SJCRH30 (cell line): Measurements from ENCODE around the gene SCAMP3. TPM values are rescaled to one million over a fixed set of nuclear protein-coding genes. Genes with fewer than 3 reads are reported as not detected.

Source experiments
- DNase-seq, 2 experiments: peaks; one replicate each; pipeline ENCODE4 v3.0.0-alpha.2; 2015 to 2020
- H3K27ac ChIP-seq: fragments of 250-450 bp; sonication (Bioruptor Pico); 2 replicates; pipeline ENCODE4 v1.5.1; 2020; ENCODE audit warnings: mild to moderate bottlenecking, moderate library complexity
- H3K27me3 ChIP-seq: fragments of 250-450 bp; sonication (Bioruptor Pico); 2 replicates; pipeline ENCODE4 v1.5.1; 2020; ENCODE audit warnings: mild to moderate bottlenecking, moderate library complexity
- H3K36me3 ChIP-seq: fragments of 250-450 bp; sonication (Bioruptor Pico); 2 replicates; pipeline ENCODE4 v1.5.1; 2020; ENCODE audit warnings: mild to moderate bottlenecking, moderate library complexity
- H3K4me1 ChIP-seq: fragments of 250-450 bp; sonication (Bioruptor Pico); 2 replicates; pipeline ENCODE4 v1.5.1; 2020; ENCODE audit warnings: mild to moderate bottlenecking, moderate library complexity
- H3K4me3 ChIP-seq: fragments of 250-450 bp; sonication (Bioruptor Pico); 2 replicates; pipeline ENCODE4 v1.5.1; 2020; ENCODE audit warnings: mild to moderate bottlenecking, moderate library complexity
- H3K9me3 ChIP-seq: fragments of 250-450 bp; sonication (Bioruptor Pico); replicated peaks from 2 replicates; pipeline ENCODE4 v1.5.1; 2020; ENCODE audit warnings: mild to moderate bottlenecking, moderate library complexity
- total RNA-seq: library from RNA; depleted of rRNA; stranded (reverse); fragments of >200 nt; shearing (Covaris generic); gene quantifications from 2 replicates; pipeline ENCODE4 v1.2.3, GENCODE V29; 2014

The SCAMP3 gene
- total RNA-seq, 1 experiment from 2014 or later: 43.4 TPM

GRCh38 chr1:155277070-155277901 lies 15.1 kb upstream of the SCAMP3 start, which contains the start of gene HCN3:
Gene HCN3 (plus strand): TSS chr1:155277463. CDS start chr1:155277591, 128 bp downstream.
- peaks cover under 1% of the 10 kb centered on the region; the same call in 1 of the 2 replicates for H3K36me3 ChIP-seq
- peak within 1 kb of the TSS; percentile 68 for H3K4me3 ChIP-seq
- no peak within 1 kb of the TSS for H3K27ac ChIP-seq
- H3K27me3 ChIP-seq: no peaks in the 10 kb centered on the region
- DNase-seq: peak; percentile 98 to 99
- no peaks in the 10 kb centered on the region for H3K9me3 ChIP-seq
- peaks cover 8% of the 10 kb centered on the region for H3K4me1 ChIP-seq

- Histone ChIP-seq H3K4me3 (peak within 1 kb of the TSS; percentile 68), H3K9me3 (no peaks in the 10 kb centered on the region), H3K27ac (peak within 1 kb of the TSS; percentile 72), H3K4me1 (peaks cover 11% of the 10 kb centered on the region), H3K27me3 (no peaks in the 10 kb centered on the region), H3K36me3 (peaks cover 29% of the 10 kb centered on the region)
- DNase-seq: peak; percentile 97 to 98
Observed at GRCh38 chr1:155273343-155274245, 11.4 kb upstream of the SCAMP3 start, which contains the start of gene CLK2. Gene CLK2 (minus strand): TSS chr1:155273504. CDS start chr1:155270977, 2,527 bp downstream.

GRCh38 chr1:155272466-155273342 lies 10.5 kb upstream of the SCAMP3 start:
- H3K36me3 ChIP-seq: peaks cover 37% of the 10 kb centered on the region
- H3K27me3 ChIP-seq: no peaks in the 10 kb centered on the region
- peaks cover 8% of the 10 kb centered on the region; the same call in 1 of the 2 replicates for H3K4me1 ChIP-seq
- H3K27ac ChIP-seq: peak overlapping the region; percentile 72
- H3K4me3 ChIP-seq: peak overlapping the region; percentile 68
- H3K9me3 ChIP-seq: no peaks in the 10 kb centered on the region
- DNase-seq: peak; percentile 61 to 65

- no peak for DNase-seq
- Histone ChIP-seq H3K27ac (no peak overlapping the region), H3K36me3 (peaks cover 69% of the 10 kb centered on the region), H3K27me3 (no peaks in the 10 kb centered on the region), H3K4me1 (peaks cover 5% of the 10 kb centered on the region; the same call in 1 of the 2 replicates), H3K4me3 (no peak overlapping the region), H3K9me3 (no peaks in the 10 kb centered on the region)
Observed at GRCh38 chr1:155269381-155269780, 7.2 kb upstream of the SCAMP3 start.

- Histone ChIP-seq H3K4me1 (peaks cover 5% of the 10 kb centered on the region; the same call in 1 of the 2 replicates), H3K4me3 (no peak overlapping the region), H3K27me3 (no peaks in the 10 kb centered on the region), H3K27ac (no peak overlapping the region), H3K9me3 (no peaks in the 10 kb centered on the region), H3K36me3 (peaks cover 77% of the 10 kb centered on the region)
- no peak for DNase-seq
Observed at GRCh38 chr1:155268630-155269029, 6.5 kb upstream of the SCAMP3 start.

- Histone ChIP-seq H3K4me1 (peaks cover 4% of the 10 kb centered on the region; the same call in 1 of the 2 replicates), H3K9me3 (no peaks in the 10 kb centered on the region), H3K36me3 (peaks cover 78% of the 10 kb centered on the region), H3K4me3 (no peak overlapping the region), H3K27me3 (no peaks in the 10 kb centered on the region), H3K27ac (no peak overlapping the region)
- no peak for DNase-seq
Observed at GRCh38 chr1:155267373-155267772, 5.2 kb upstream of the SCAMP3 start.

- Histone ChIP-seq H3K27me3 (no peaks in the 10 kb centered on the region), H3K4me3 (no peak overlapping the region), H3K36me3 (peaks cover 75% of the 10 kb centered on the region), H3K27ac (no peak overlapping the region), H3K4me1 (no peaks in the 10 kb centered on the region), H3K9me3 (no peaks in the 10 kb centered on the region)
- no peak for DNase-seq
Observed at GRCh38 chr1:155266553-155266952, 4.4 kb upstream of the SCAMP3 start.

GRCh38 chr1:155263067-155263466 lies 907 bp upstream of the SCAMP3 start:
- Histone ChIP-seq H3K27ac (no peak overlapping the region), H3K9me3 (no peaks in the 10 kb centered on the region), H3K4me3 (no peak overlapping the region), H3K36me3 (peaks cover 45% of the 10 kb centered on the region), H3K4me1 (no peaks in the 10 kb centered on the region), H3K27me3 (no peaks in the 10 kb centered on the region)
- no peak for DNase-seq

GRCh38 chr1:155261493-155261851 lies 688 bp downstream of the SCAMP3 start:
- H3K4me3 ChIP-seq: peak overlapping the region; percentile 70
- DNase-seq: no peak
- H3K27me3 ChIP-seq: no peaks in the 10 kb centered on the region
- H3K4me1 ChIP-seq: no peaks in the 10 kb centered on the region
- H3K36me3 ChIP-seq: peaks cover 29% of the 10 kb centered on the region
- no peaks in the 10 kb centered on the region for H3K9me3 ChIP-seq
- peak overlapping the region; percentile 35 for H3K27ac ChIP-seq

GRCh38 chr1:155260276-155260675 lies 1.9 kb downstream of the SCAMP3 start:
- H3K27ac ChIP-seq: no peak overlapping the region
- H3K36me3 ChIP-seq: peaks cover 18% of the 10 kb centered on the region
- DNase-seq: no peak
- no peak overlapping the region for H3K4me3 ChIP-seq
- no peaks in the 10 kb centered on the region for H3K9me3 ChIP-seq
- H3K27me3 ChIP-seq: no peaks in the 10 kb centered on the region
- H3K4me1 ChIP-seq: no peaks in the 10 kb centered on the region

GRCh38 chr1:155256058-155256852 lies 5.9 kb downstream of the SCAMP3 start:
- no peaks in the 10 kb centered on the region for H3K9me3 ChIP-seq
- no peaks in the 10 kb centered on the region for H3K36me3 ChIP-seq
- no peaks in the 10 kb centered on the region for H3K4me1 ChIP-seq
- no peaks in the 10 kb centered on the region for H3K27me3 ChIP-seq
- H3K4me3 ChIP-seq: peak overlapping the region; percentile 73
- no peak overlapping the region; the same call in 1 of the 2 replicates for H3K27ac ChIP-seq
- no peak for DNase-seq

GRCh38 chr1:155255243-155256007 lies 6.7 kb downstream of the SCAMP3 start, which contains the start of gene ENTREP3:
Gene ENTREP3 (minus strand): TSS chr1:155255483. CDS start chr1:155254877, 606 bp downstream.
- Histone ChIP-seq H3K9me3 (no peaks in the 10 kb centered on the region), H3K4me3 (peak within 1 kb of the TSS; percentile 73), H3K27ac (peak within 1 kb of the TSS; percentile 59), H3K27me3 (no peaks in the 10 kb centered on the region), H3K4me1 (no peaks in the 10 kb centered on the region), H3K36me3 (no peaks in the 10 kb centered on the region)
- DNase-seq: peak; percentile 92 to 94
